Mammary epithelial cell (primary cell): Measurements from ENCODE around the gene WDR37.
"Not testable (repeated sequence)": the region's sequence is repeated elsewhere in the genome, so short reads cannot be mapped to it uniquely, and the experiment has no call there.

Experiments used
- CTCF ChIP-seq, 2 donors: IDR thresholded peaks in 1 of 2; conservative IDR thresholded peaks in 1 of 2; 2 replicates each; pipeline ENCODE4 v1.5.1; 2011 to 2012; ENCODE audit warnings: inconsistent platforms in 2 of 2, low read length in 2 of 2, mild to moderate bottlenecking in 2 of 2, control low read depth in 1 of 2, low read depth in 1 of 2; ENCODE audit not compliant: insufficient read depth in 1 of 2; ENCODE audit errors: extremely low read depth in 1 of 2
- EZH2 ChIP-seq: IDR thresholded peaks from 2 replicates; pipeline ENCODE4 v1.6.1; 2012; ENCODE audit warnings: low read length, inconsistent platforms, borderline replicate concordance

GRCh38 chr10:1066734-1067133 lies 10.5 kb downstream of the WDR37 start:
- not testable (repeated sequence) for TF ChIP-seq CTCF (conservative IDR thresholded peaks at IDR 0.05 in 1 of 2, IDR thresholded peaks at IDR 0.05 in 1 of 2; ENCODE audit: extremely low read depth in 1 of 2, insufficient read depth in 1 of 2, low read depth in 1 of 2, low read length in 2 of 2); EZH2
